SK-MEL-5 (cell line): ENCODE measurements around the gene NDUFV1. TPM values are rescaled to one million over a fixed set of nuclear protein-coding genes. Genes with fewer than 3 reads are reported as not detected.
"Not testable (repeated sequence)": the region's sequence is repeated elsewhere in the genome, so short reads cannot be mapped to it uniquely, and the experiment has no call there.

Experiments used
- DNase-seq: peaks from one replicate; pipeline ENCODE4 v3.0.0-alpha.2; 2016; ENCODE audit warnings: low read depth, low spot score
- in situ Hi-C: cut with HindIII; loops from 2 replicates; pipeline ENCODE4 v1.10.0; 2016; ENCODE audit warnings: low sequenced_read_pairs, high pct_unique_total_duplicates, low pct_unique_long_range_greater_than_20kb
- small RNA-seq, 2 experiments: library from RNA; depleted of rRNA; stranded (forward); fragments of <200 nt; gene quantifications; one replicate each; pipeline ENCODE3, GENCODE V24; 2014
- total RNA-seq: library from RNA; depleted of rRNA; stranded (reverse); fragments of >200 nt; shearing (Covaris generic); gene quantifications from 2 replicates; pipeline ENCODE4 v1.2.3, GENCODE V29; 2014; rRNA removed

Gene NDUFV1
- total RNA-seq, 1 experiment from 2014 or later = 175 TPM

DNA sequence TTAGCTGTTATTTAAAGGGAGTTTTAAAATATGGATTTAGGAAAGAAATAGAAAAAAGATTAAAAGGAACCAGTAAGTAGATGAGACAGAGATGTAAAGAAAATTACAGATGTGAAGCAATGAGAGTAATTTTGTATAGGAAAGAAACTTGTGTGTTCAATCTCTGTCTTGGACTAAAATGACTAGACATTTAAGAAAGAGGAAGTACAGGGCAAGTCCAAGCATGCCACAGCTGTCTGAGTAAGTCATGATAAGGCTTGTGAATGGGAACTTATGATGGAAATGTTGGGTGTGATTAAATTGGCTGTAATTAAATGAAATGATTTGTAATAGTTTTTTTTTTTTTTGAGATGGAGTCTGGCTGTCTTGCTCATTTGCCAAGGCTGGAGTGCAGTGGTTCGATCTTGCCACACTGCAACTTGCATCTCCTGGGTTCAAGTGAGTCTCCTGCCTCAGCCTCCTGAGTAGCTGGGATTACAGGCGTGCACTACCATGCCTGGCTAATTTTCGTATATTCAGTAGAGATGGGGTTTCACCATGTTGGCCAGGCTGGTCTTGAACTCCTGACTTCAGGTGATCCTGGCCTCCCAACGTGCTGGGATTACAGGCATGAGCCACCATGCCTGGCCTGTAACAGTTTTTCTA, 49.7 kb downstream of the NDUFV1 start:
- in situ Hi-C loops = no loop called here
- DNase-seq = no peak

DNA sequence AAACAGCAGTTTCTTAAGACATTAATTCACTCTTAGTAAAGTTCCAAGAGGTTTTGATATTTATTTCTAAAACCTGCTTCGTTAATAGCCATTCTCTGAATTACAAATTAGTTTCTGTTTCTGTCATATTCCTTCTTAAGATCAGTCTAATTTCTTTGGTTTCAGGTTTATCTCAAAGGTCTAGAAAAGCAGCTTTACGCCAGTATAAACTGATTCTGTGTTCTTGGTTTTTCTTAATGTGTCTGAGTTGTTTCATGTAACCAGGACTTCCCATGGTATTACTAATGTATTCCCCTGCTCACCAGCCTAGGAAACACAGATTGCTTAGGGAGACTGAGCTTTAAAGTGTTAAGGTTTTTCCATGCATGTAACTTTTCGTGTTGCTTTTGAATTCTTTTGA, 50.6 kb downstream of the NDUFV1 start:
- DNase-seq = no peak
- in situ Hi-C loops = no loop called here

DNA sequence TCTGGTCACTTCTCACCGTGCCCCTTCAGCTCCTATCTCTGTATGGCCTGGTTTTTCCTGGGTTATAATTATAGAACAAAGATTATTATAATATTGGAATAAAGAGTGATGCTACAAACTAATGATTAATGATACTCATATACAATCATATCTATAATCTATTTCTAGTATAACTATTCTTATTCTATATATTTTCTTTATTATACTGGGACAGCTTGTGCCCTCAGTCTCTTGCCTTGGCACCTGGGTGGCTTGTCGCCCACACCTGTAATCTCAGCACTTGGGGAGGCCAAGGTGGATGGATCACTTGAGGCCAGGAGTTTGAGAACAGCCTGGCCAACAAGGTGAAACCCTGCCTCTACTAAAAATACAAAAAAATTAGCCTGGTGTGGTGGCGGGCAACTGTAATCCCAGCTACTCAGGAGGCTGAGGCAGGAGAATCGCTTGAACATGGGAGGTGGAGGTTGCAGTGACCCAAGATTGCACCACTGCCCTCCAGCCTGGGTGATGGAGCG, 53.0 kb downstream of the NDUFV1 start:
- DNase-seq, in situ Hi-C loops: not testable (repeated sequence)

DNA sequence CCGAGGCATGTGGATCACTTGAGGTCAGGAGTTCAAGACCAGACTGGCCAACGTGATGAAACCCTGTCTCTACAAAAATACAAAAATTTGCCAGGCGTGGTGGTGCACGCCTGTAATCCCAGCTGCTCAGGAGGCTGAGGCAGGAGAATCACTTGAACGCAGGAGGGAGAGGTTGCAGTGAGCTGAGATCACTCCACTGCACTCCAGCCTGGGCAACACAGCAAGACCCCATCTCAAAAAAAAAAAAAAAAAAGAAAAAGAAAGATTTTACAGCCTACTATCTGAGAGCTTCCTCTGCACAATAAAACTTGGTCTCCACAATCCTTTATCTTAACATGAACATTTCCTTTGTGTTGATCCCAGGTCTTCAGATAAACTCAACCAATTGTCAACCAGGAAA, 54.0 kb downstream of the NDUFV1 start:
- DNase-seq, in situ Hi-C loops: not testable (repeated sequence)

Small RNA genes within 50 kb of the gene (small RNA-seq; reads per million reads assigned to genes)
- 0 to 0.02 reads per million in 2 experiments for gene AP003385.3

Other genes starting within 250 kb of the NDUFV1 start
- gene CLCF1, start 233.3 kb upstream of the NDUFV1 start, total RNA-seq = 0.45 TPM in 1 of 2 replicates, not detected in the other
- 6.6 and 8.1 TPM in 2 replicates for gene RAD9A, start 214.9 kb upstream of the NDUFV1 start, total RNA-seq
- 173 and 193 TPM in 2 replicates for gene PPP1CA, start 205.1 kb upstream of the NDUFV1 start, total RNA-seq
- not detected in 2 replicates for gene TBC1D10C, start 202.9 kb upstream of the NDUFV1 start, total RNA-seq
- not detected in 2 replicates for gene CARNS1, start 191.3 kb upstream of the NDUFV1 start, total RNA-seq
- gene RPS6KB2, start 178.4 kb upstream of the NDUFV1 start, total RNA-seq = 16.9 and 17.9 TPM in 2 replicates
- gene PTPRCAP, start 169.3 kb upstream of the NDUFV1 start, total RNA-seq = 0.16 and 0.79 TPM in 2 replicates
- 94.1 and 108 TPM in 2 replicates for gene CORO1B, start 163.5 kb upstream of the NDUFV1 start, total RNA-seq
- gene GPR152, start 154.2 kb upstream of the NDUFV1 start, total RNA-seq = not detected in 2 replicates
- 0.18 TPM in 1 of 2 replicates, not detected in the other for gene CABP4, start 151.6 kb upstream of the NDUFV1 start, total RNA-seq
- gene TMEM134, start 137.7 kb upstream of the NDUFV1 start, total RNA-seq = 12.2 and 14.8 TPM in 2 replicates
- 42.5 and 48.0 TPM in 2 replicates for gene AIP, start 123.9 kb upstream of the NDUFV1 start, total RNA-seq
- gene PITPNM1, start 101.6 kb upstream of the NDUFV1 start, total RNA-seq = 9.3 and 10.8 TPM in 2 replicates
- gene CDK2AP2, start 98.8 kb upstream of the NDUFV1 start, total RNA-seq = 13.4 and 13.9 TPM in 2 replicates
- not detected in 2 replicates for gene CABP2, start 83.5 kb upstream of the NDUFV1 start, total RNA-seq
- gene GSTP1, start 23.1 kb upstream of the NDUFV1 start, total RNA-seq = 722 and 833 TPM in 2 replicates
- gene NUDT8, start 23.0 kb downstream of the NDUFV1 start, total RNA-seq = 4.5 and 7.8 TPM in 2 replicates
- gene TBX10, start 32.8 kb downstream of the NDUFV1 start, total RNA-seq = not detected in 2 replicates
- not detected in 2 replicates for gene ACY3, start 43.8 kb downstream of the NDUFV1 start, total RNA-seq
- 0.72 and 1.4 TPM in 2 replicates for gene ALDH3B2, start 67.7 kb downstream of the NDUFV1 start, total RNA-seq